ENCODE measurements around the gene IL1RL1.

DNA sequence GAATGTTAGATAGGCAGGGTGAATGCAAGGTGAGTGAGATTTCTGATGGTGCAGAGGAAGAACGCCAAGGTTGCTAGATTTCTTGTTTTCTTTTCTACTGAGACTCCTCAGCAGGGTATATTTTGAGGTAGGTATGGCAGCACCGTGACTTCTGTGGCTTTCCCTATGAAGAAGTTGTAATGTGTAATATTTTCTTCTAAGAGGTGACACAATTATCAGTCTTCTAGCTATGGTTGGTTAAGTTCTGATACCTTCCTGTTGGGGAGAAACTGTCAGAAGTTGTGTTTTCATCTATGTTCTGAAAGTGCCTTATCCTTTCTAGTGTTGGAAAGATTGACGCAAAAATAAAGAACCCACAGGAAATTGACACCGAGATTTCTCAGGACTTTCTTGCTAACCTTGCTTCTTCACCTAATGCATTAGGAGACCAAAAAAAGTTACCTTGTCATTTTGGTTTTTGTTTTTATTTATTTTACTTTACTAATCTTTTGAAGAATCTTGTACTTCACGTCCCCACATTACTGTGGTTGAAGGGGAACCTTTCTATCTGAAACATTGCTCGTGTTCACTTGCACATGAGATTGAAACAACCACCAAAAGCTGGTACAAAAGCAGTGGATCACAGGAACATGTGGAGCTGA is 56.1 kb downstream of the IL1RL1 start:
- TF ChIP-seq, protein P1, sequence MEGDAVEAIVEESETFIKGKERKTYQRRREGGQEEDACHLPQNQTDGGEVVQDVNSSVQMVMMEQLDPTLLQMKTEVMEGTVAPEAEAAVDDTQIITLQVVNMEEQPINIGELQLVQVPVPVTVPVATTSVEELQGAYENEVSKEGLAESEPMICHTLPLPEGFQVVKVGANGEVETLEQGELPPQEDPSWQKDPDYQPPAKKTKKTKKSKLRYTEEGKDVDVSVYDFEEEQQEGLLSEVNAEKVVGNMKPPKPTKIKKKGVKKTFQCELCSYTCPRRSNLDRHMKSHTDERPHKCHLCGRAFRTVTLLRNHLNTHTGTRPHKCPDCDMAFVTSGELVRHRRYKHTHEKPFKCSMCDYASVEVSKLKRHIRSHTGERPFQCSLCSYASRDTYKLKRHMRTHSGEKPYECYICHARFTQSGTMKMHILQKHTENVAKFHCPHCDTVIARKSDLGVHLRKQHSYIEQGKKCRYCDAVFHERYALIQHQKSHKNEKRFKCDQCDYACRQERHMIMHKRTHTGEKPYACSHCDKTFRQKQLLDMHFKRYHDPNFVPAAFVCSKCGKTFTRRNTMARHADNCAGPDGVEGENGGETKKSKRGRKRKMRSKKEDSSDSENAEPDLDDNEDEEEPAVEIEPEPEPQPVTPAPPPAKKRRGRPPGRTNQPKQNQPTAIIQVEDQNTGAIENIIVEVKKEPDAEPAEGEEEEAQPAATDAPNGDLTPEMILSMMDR (IDR thresholded peaks at IDR 0.05) = no peak
- TF ChIP-seq, protein P2, sequence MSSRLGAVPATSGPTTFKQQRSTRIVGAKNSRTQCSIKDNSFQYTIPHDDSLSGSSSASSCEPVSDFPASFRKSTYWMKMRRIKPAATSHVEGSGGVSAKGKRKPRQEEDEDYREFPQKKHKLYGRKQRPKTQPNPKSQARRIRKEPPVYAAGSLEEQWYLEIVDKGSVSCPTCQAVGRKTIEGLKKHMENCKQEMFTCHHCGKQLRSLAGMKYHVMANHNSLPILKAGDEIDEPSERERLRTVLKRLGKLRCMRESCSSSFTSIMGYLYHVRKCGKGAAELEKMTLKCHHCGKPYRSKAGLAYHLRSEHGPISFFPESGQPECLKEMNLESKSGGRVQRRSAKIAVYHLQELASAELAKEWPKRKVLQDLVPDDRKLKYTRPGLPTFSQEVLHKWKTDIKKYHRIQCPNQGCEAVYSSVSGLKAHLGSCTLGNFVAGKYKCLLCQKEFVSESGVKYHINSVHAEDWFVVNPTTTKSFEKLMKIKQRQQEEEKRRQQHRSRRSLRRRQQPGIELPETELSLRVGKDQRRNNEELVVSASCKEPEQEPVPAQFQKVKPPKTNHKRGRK (CRISPR knock-in tag; IDR thresholded peaks at IDR 0.05; ENCODE audit: borderline replicate concordance) = no peak
- TF ChIP-seq SP1 (CRISPR knock-in tag; conservative IDR thresholded peaks at IDR 0.05) = no peak
- TF ChIP-seq ZNF121 (CRISPR knock-in tag; IDR thresholded peaks at IDR 0.05) = no peak
- TF ChIP-seq JAZF1 (CRISPR knock-in tag; IDR thresholded peaks at IDR 0.05) = no peak
- TF ChIP-seq ETV6 (CRISPR knock-in tag; IDR thresholded peaks at IDR 0.05) = no peak
- TF ChIP-seq, protein P3, sequence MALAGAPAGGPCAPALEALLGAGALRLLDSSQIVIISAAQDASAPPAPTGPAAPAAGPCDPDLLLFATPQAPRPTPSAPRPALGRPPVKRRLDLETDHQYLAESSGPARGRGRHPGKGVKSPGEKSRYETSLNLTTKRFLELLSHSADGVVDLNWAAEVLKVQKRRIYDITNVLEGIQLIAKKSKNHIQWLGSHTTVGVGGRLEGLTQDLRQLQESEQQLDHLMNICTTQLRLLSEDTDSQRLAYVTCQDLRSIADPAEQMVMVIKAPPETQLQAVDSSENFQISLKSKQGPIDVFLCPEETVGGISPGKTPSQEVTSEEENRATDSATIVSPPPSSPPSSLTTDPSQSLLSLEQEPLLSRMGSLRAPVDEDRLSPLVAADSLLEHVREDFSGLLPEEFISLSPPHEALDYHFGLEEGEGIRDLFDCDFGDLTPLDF (CRISPR knock-in tag; IDR thresholded peaks at IDR 0.05) = no peak
- TF ChIP-seq, protein P4, sequence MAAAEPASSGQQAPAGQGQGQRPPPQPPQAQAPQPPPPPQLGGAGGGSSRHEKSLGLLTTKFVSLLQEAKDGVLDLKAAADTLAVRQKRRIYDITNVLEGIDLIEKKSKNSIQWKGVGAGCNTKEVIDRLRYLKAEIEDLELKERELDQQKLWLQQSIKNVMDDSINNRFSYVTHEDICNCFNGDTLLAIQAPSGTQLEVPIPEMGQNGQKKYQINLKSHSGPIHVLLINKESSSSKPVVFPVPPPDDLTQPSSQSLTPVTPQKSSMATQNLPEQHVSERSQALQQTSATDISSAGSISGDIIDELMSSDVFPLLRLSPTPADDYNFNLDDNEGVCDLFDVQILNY (CRISPR knock-in tag; IDR thresholded peaks at IDR 0.05) = no peak
- no peak for TF ChIP-seq FOXP1 (CRISPR knock-in tag; IDR thresholded peaks at IDR 0.05; ENCODE audit: borderline replicate concordance)
- TF ChIP-seq, protein P5, sequence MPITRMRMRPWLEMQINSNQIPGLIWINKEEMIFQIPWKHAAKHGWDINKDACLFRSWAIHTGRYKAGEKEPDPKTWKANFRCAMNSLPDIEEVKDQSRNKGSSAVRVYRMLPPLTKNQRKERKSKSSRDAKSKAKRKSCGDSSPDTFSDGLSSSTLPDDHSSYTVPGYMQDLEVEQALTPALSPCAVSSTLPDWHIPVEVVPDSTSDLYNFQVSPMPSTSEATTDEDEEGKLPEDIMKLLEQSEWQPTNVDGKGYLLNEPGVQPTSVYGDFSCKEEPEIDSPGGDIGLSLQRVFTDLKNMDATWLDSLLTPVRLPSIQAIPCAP (CRISPR knock-in tag; IDR thresholded peaks at IDR 0.05) = no peak
- TF ChIP-seq, protein P6, sequence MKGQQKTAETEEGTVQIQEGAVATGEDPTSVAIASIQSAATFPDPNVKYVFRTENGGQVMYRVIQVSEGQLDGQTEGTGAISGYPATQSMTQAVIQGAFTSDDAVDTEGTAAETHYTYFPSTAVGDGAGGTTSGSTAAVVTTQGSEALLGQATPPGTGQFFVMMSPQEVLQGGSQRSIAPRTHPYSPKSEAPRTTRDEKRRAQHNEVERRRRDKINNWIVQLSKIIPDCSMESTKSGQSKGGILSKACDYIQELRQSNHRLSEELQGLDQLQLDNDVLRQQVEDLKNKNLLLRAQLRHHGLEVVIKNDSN (CRISPR knock-in tag; IDR thresholded peaks at IDR 0.05) = no peak
- TF ChIP-seq MXD4 (CRISPR knock-in tag; IDR thresholded peaks at IDR 0.05; ENCODE audit: borderline replicate concordance) = no peak

All from WTC11 (cell line).